GM18517 (cell line): ENCODE measurements around the gene RET.
A peak's percentile ranks its signal among the peaks of the same experiment; 100 is the strongest.

Experiments used
- ATAC-seq: cut with Tn5 transposase; IDR thresholded peaks from one replicate; pipeline ENCODE4 v1.9.1; 2021; ENCODE audit warnings: mild to moderate bottlenecking, moderate library complexity; ENCODE audit not compliant: unreplicated experiment

RET gene

DNA sequence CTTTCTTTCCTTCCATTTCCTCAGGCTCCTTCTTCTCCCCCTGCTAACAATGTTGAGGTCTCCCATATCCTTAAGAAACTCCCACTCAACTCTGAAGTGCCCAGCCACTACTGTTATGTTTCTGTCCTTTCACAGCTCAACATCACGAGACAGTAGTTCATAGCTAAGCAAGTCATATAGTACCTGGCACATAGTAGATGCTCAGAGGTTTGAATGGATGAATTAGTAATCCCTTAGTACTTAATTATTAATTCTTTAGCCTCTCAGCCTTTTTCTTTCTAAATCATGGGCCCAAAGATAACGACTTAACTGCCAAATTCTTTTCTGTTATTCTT lies 84.0 kb downstream of the RET start:
- peak; percentile 73 for ATAC-seq

DNA sequence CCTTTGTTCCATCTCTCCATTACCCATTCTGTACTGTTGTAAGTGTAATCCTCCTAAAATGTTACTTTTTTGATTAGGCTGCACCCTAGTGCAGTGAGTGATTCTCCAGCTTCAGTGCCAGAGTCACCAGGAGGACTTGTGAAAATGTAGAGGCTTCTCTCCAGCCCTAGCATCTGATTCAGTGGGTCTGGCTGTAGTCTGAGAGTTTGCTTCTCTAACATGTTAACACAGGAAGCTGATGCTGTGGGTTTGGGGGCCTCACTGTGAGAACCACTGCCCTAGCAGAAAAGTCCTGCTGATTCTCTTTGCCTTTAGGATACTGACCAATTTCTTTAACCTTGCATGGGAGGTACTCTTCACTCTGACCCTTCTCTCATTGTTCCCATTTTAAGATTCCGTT lies 85.7 kb downstream of the RET start:
- no peak for ATAC-seq

DNA sequence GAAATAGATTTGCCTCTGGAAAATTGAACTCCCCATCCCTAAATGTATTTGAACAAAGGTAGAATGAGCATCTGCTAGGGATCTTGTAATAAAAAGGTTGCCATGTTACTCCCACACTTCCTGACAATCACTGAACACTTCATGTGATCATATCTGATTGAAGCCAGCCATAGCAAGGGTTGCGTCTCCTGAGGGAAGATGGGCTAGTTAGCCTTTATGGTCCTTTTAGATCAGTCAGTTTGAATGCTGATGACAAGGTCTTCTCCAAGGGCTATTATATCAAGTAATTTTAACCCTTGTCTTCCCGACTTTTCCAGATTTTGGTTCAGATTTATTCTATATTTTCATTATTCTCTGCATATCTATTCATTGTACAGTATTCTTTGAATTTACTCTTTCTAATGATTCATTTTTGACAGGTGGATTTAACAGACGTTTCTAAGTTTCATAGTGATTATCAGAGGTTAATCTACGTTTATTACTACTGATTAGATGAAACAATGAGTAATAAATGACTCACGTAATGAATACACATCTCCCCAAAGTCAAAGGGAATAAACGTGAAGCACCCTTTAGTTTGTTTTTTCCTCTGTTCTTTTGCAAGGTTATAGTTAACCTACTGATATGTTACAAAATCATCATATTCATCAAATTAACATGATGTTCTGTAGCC lies 89.5 kb downstream of the RET start:
- ATAC-seq = peak; percentile 33

DNA sequence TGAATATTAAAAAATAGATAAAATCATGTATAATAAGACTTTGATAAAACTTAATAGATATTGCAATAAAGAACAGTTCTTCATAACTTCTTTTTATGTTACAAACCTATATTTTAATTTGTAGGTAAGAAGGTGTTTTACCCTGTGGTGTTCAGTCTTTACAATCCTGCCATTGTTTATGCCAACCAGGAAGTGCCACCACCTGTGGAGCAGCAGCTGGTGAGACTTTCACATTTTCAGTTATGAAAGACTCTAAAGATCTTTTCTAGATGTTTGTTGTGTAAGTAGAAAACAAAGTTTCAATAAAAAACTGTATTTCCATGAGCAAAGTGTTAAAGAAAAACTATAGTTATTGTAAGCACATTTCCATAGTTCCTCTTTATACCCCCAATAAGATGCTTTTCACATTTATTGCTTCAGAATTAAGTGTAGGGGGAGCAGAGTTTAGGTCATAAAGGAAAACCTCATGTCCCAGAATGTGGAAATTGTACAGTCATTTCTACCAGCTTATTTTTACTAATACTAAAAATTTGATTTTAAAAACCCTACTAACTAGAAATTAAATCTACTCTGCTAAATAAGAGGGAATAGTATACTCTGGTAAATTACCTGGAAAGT lies 90.1 kb downstream of the RET start:
- peak; percentile 73 for ATAC-seq

DNA sequence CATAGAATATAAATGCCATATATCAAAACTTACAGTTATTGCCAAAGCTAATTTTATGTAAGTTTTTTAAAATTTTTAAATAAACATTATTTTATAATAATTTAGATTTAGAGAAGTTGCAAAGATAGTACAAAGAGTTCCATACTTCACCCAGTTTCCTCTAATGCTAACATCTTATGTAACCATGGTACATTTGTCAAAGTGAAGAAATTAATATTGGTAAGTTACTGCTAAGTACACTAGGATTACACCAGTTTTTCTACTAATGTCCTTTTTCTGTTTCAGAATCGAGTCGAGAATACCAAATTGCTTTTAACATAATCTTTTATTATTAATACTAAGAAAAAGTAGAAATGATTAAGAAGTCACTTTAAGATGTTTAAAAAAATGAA lies 90.6 kb downstream of the RET start:
- no peak for ATAC-seq

DNA sequence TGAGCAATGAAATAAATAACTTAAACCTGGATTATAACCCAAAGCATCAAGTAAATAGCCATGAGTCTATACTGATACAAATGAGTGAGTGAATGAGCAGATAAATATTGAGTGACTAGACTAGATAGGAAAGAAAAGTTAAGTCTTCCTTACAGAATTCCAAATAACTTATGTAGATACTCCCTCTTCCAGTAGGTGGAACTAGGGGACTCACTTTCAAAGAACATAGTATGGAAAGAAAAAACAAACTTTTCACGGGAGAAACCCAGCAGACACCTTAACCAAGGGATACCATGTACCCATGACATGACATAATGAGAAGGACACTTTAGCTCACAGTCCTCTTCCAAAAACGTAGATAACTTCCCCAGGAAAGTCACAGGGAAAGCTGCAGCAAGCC lies 93.6 kb downstream of the RET start:
- no peak for ATAC-seq

DNA sequence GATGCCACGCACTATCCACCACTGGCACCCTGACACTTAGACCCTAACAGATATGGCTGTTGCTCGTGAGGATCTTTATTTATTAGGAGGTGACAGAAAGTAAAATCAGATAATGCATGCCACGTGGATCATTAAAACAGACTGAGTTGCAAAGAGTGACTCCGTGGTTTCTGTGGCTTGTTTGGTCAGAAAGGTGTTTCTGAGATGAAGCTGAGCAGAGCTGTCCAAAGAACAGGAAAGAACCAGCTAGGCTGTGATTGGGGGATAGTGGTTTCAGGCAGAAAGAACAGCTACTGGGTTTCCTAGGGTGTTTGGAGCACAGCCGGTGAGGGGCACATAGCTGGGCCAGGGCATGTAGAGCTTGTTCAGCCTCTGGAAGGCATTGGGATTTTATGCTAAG lies 95.8 kb downstream of the RET start:
- no peak for ATAC-seq

DNA sequence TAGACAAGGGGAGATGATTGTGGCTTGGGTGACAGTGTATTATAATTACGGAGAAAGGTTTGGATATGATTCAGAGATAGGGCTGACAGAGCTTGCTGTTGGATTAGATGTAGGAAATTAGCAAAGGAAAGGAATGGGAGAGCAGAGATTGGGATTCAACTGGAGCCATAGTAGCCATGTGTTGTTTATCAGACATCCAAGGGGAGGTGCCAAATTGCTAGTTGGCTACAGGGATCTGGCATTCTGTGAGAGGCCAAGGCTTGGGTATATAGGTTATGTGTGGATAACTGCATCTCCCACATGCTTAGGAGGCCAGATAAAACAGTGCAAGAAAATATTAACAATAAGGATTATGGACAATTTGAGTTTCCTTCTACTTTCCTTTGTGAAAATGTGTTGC lies 96.3 kb downstream of the RET start:
- ATAC-seq = no peak

DNA sequence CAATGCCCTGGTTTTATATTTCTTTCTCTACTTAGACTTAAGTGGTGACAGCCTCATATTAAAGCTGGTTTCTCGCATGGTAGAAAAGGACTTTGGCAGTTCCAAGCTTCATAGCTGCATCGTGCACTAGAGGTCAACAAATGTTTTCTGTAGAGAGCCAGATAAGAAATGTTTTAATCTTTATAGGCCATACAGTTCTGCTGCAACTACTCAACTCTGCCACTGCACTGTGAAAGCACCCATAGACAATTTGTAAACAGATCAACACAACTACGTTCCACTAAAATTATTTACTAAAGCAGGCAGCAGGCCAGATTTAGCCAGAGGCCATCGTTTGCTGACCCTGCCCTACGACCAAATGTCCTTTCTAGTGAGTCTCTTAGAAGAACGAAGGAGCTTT lies 98.1 kb downstream of the RET start:
- no peak for ATAC-seq

DNA sequence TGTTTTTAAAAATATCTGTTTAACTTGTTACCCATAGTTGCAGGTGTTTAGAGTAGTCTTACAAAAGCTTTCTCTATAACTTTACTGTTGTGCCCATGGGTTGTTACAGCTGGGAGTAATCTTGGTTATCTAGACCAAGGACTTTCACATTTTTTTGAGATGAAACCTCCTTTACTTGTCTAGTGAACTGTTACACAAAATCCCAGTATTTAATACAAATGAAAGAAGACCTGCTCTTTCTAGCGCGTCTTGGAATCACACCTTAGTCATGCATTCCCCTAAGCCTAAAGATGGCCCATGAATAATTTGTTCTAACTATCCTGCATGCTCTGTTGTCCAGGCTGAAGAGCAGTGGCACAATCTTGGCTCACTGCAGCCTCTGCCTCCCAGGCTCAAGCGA lies 99.4 kb downstream of the RET start:
- no peak for ATAC-seq

DNA sequence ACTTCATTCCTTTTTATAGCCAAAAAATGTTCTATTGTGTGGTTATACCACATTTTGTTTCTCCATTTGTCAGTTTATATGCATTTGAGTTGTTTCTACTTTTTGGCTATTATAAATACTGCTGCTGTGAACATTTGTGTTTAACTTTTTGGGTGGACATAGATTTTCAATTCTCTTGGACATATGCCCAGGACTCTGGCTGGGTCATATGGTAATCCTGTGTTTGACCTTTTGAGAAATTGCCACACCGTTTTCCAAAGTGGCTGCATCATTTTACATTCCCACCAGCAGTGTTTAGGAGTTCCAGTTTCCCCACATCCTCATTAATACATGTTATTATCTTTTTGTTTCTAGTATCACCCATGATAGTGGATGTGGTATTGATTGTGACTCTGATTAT lies 100.7 kb downstream of the RET start:
- ATAC-seq = no peak
